A549 (cell line): ENCODE results near the gene MLLT3. TPM values are rescaled to one million over a fixed set of nuclear protein-coding genes. Genes with fewer than 3 reads are reported as not detected.

Experiments used
- ATAC-seq, 2 experiments: fragments of 200-7000 bp in 1 of 2; fragments of >200 bp in 1 of 2; cut with Nextera tagmentation in 1 of 2; cut with Tn5 transposase in 1 of 2; 3 replicates each; pipeline versions ENCODE4 v1.8.0 to v1.9.1; 2018 to 2020; ENCODE audit warnings: mild to moderate bottlenecking in 1 of 2, moderate library complexity in 1 of 2
- CTCF ChIA-PET: fragments of 300-600 bp; sonication (Branson Sonifier 250); formaldehyde crosslinking; extraction: SDS; loops from one replicate; lab custom pipeline; 2021; ENCODE audit warnings: antibody characterized with exemption, inconsistent platforms; lab: Yijun Ruan, JAX
- POLR2A ChIA-PET: fragments of 350-600 bp; formaldehyde crosslinking; extraction: SDS; loops from one replicate; lab custom pipeline; 2021; ENCODE audit warnings: antibody characterized with exemption, inconsistent platforms; lab: Yijun Ruan, JAX
- DNase-seq, 2 experiments: peaks; one replicate each; pipeline versions ENCODE4 v3.0.0 to v3.0.0-alpha.2; 2011 to 2016; ENCODE audit warnings: low read depth in 1 of 2, low spot score in 1 of 2
- FAIRE-seq: peaks from 2 replicates; lab custom pipeline; 2011; peaks lifted over from hg19 to GRCh38; lab: Jason Lieb, UNC
- H3K27ac ChIP-seq, 2 experiments: fragments of >200 bp; sonication (Bioruptor Twin); formaldehyde crosslinking; 3 replicates each; pipeline ENCODE4 v1.5.1; 2016 to 2017
- H3K4me1 ChIP-seq: fragments of >200 bp; sonication (Bioruptor Twin); formaldehyde crosslinking; 3 replicates; pipeline ENCODE4 v1.6.1; 2016
- H3K4me2 ChIP-seq: fragments of >200 bp; sonication (Bioruptor Twin); formaldehyde crosslinking; 3 replicates; pipeline ENCODE4 v1.6.1; 2016
- H3K4me3 ChIP-seq: fragments of >200 bp; sonication (Bioruptor Twin); formaldehyde crosslinking; 3 replicates; pipeline ENCODE4 v1.5.1; 2016
- H3K9me3 ChIP-seq: fragments of >200 bp; sonication (Bioruptor Twin); formaldehyde crosslinking; 3 replicates; pipeline ENCODE4 v1.6.1; 2016
- CEBPB ChIP-seq, 2 experiments: fragments of >200 bp in 1 of 2; sonication (Bioruptor Twin) in 1 of 2; formaldehyde crosslinking in 1 of 2; IDR thresholded peaks; 2 replicates each; pipeline ENCODE4 v1.6.1; 2012 to 2016
- EHF ChIP-seq: fragments of 250-450 bp; sonication (Bioruptor Pico); IDR thresholded peaks from 2 replicates; pipeline ENCODE4 v1.5.0; 2020; ENCODE audit warnings: mild to moderate bottlenecking
- EHMT2 ChIP-seq: fragments of 200-600 bp; sonication (generic); IDR thresholded peaks from 2 replicates; pipeline ENCODE4 v1.6.1; 2016; ENCODE audit warnings: antibody characterized with exemption, low read depth, mild to moderate bottlenecking, moderate library complexity
- EP300 ChIP-seq, 2 experiments: fragments of >200 bp; sonication (Bioruptor Twin); formaldehyde crosslinking; IDR thresholded peaks; 2 replicates in 1 of 2; 3 replicates in 1 of 2; pipeline ENCODE4 v1.6.1; 2016 to 2017
- FOSL2 ChIP-seq, 2 experiments: fragments of 450-650 bp in 1 of 2; fragments of >200 bp in 1 of 2; sonication (Bioruptor Twin) in 1 of 2; formaldehyde crosslinking; IDR thresholded peaks; 2 replicates each; pipeline versions ENCODE4 v1.5.0 to v1.6.1; 2016 to 2020; ENCODE audit warnings: mild to moderate bottlenecking in 1 of 2, moderate library complexity in 1 of 2
- FOXS1 ChIP-seq: fragments of 250-450 bp; sonication (Bioruptor Pico); IDR thresholded peaks from 2 replicates; pipeline ENCODE4 v1.5.0; 2020; ENCODE audit warnings: mild to moderate bottlenecking, moderate library complexity
- GATA3 ChIP-seq: IDR thresholded peaks from 2 replicates; pipeline ENCODE4 v1.6.1; 2012; ENCODE audit warnings: borderline replicate concordance
- HDAC2 ChIP-seq: fragments of 200-600 bp; sonication (generic); IDR thresholded peaks from 2 replicates; pipeline ENCODE4 v1.6.1; 2016
- JUNB ChIP-seq: fragments of >200 bp; sonication (Bioruptor Twin); formaldehyde crosslinking; IDR thresholded peaks from 2 replicates; pipeline ENCODE4 v1.6.1; 2016
- MAZ ChIP-seq: fragments of 150-350 bp; IDR thresholded peaks from 2 replicates; pipeline ENCODE4 v1.6.1; 2014; ENCODE audit warnings: antibody characterized with exemption, low read depth, low read length, borderline replicate concordance
- NPAS2 ChIP-seq: fragments of 250-450 bp; sonication (Bioruptor Pico); IDR thresholded peaks from 2 replicates; pipeline ENCODE4 v1.8.0; 2022; ENCODE audit warnings: mild to moderate bottlenecking, moderate library complexity, borderline replicate concordance
- NR3C1 ChIP-seq: fragments of >200 bp; sonication (Bioruptor Twin); formaldehyde crosslinking; IDR thresholded peaks from 3 replicates; pipeline ENCODE4 v1.6.1; 2017
- PHF8 ChIP-seq: fragments of 200-600 bp; sonication (generic); IDR thresholded peaks from 2 replicates; pipeline ENCODE4 v1.6.1; 2016; ENCODE audit warnings: low read depth, mild to moderate bottlenecking, antibody characterized with exemption, moderate library complexity, borderline replicate concordance
- TFCP2L1 ChIP-seq: fragments of 250-450 bp; sonication (Bioruptor Pico); IDR thresholded peaks from 2 replicates; pipeline ENCODE4 v1.5.0; 2021; ENCODE audit warnings: mild to moderate bottlenecking
- TP53 ChIP-seq: fragments of 250-450 bp; sonication (Bioruptor Pico); IDR thresholded peaks from 2 replicates; pipeline ENCODE4 v1.5.0; 2021; ENCODE audit warnings: mild to moderate bottlenecking, moderate library complexity
- USF2 ChIP-seq: fragments of 450-650 bp; IDR thresholded peaks from 2 replicates; pipeline ENCODE4 v1.6.1; 2014; ENCODE audit warnings: antibody characterized with exemption
- WGBS: methylation state at CpG from one replicate; pipeline ENCODE4 v1.1.6; 2017; ENCODE audit errors: missing lambda C conversion rate; 5-methylcytosine and 5-hydroxymethylcytosine counted together
- polyA plus RNA-seq, 4 experiments: library from polyadenylated mRNA; depleted of rRNA in 3 of 4; stranded (reverse); fragments of >200 nt; fragmentation: RNase III in 1 of 4; extraction: RNeasy Plus Mini Kit Qiagen cat#74134 plus additional on column Dnase treatment in 1 of 4; gene quantifications; 2 replicates in 3 of 4; 3 replicates in 1 of 4; pipeline ENCODE4 v1.2.3, GENCODE V29; 2011 to 2017
- TF ChIP-seq, protein P1 (sequence below): fragments of 200-600 bp; sonication (generic); IDR thresholded peaks from 2 replicates; pipeline ENCODE4 v1.6.1; 2016; ENCODE audit warnings: antibody characterized with exemption, mild to moderate bottlenecking, moderate library complexity
- TF ChIP-seq, protein P2 (sequence below): IDR thresholded peaks from 2 replicates; pipeline ENCODE4 v1.6.1; 2012
- TF ChIP-seq, protein P3 (sequence below): IDR thresholded peaks from 2 replicates; pipeline ENCODE4 v1.6.1; 2012; ENCODE audit warnings: low read depth, borderline replicate concordance
- TF ChIP-seq, protein P4 (sequence below): fragments of 250-450 bp; sonication (Bioruptor Pico); IDR thresholded peaks from 2 replicates; pipeline ENCODE4 v1.5.0; 2021; ENCODE audit warnings: mild to moderate bottlenecking, moderate library complexity, borderline replicate concordance

The MLLT3 gene
- polyA plus RNA-seq, 2 of the 4 experiments (the other 2 are of a cell fraction): 14.3 to 47.6 TPM

- TF ChIP-seq, protein P1, sequence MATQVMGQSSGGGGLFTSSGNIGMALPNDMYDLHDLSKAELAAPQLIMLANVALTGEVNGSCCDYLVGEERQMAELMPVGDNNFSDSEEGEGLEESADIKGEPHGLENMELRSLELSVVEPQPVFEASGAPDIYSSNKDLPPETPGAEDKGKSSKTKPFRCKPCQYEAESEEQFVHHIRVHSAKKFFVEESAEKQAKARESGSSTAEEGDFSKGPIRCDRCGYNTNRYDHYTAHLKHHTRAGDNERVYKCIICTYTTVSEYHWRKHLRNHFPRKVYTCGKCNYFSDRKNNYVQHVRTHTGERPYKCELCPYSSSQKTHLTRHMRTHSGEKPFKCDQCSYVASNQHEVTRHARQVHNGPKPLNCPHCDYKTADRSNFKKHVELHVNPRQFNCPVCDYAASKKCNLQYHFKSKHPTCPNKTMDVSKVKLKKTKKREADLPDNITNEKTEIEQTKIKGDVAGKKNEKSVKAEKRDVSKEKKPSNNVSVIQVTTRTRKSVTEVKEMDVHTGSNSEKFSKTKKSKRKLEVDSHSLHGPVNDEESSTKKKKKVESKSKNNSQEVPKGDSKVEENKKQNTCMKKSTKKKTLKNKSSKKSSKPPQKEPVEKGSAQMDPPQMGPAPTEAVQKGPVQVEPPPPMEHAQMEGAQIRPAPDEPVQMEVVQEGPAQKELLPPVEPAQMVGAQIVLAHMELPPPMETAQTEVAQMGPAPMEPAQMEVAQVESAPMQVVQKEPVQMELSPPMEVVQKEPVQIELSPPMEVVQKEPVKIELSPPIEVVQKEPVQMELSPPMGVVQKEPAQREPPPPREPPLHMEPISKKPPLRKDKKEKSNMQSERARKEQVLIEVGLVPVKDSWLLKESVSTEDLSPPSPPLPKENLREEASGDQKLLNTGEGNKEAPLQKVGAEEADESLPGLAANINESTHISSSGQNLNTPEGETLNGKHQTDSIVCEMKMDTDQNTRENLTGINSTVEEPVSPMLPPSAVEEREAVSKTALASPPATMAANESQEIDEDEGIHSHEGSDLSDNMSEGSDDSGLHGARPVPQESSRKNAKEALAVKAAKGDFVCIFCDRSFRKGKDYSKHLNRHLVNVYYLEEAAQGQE: no peak
These were observed 27.7 kb downstream of the MLLT3 start (continued) for GRCh38 chr9:20594608-20595007.

GRCh38 chr9:20593537-20593936 is 28.8 kb downstream of the MLLT3 start:
- ChIA-PET POLR2A (no interaction called here), CTCF (interaction anchor here (0.8 kb wide), 1 partner anchor 40 kb away, joined by 3 read pairs; no protein-coding TSS in a partner anchor)
- ATAC-seq: peak in 1 of 2 experiments; percentile 63; a peak in 2 of 6 replicates
- TF ChIP-seq, protein P2, sequence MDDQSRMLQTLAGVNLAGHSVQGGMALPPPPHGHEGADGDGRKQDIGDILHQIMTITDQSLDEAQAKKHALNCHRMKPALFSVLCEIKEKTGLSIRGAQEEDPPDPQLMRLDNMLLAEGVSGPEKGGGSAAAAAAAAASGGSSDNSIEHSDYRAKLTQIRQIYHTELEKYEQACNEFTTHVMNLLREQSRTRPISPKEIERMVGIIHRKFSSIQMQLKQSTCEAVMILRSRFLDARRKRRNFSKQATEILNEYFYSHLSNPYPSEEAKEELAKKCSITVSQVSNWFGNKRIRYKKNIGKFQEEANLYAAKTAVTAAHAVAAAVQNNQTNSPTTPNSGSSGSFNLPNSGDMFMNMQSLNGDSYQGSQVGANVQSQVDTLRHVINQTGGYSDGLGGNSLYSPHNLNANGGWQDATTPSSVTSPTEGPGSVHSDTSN: no peak
- TF ChIP-seq FOSL2 (IDR thresholded peaks at IDR 0.05) (no peak), FOSL2 (CRISPR knock-in tag; IDR thresholded peaks at IDR 0.05) (no peak), HDAC2 (no peak), NR3C1 (no peak), TFCP2L1 (CRISPR knock-in tag) (no peak), EHF (CRISPR knock-in tag) (no peak), USF2 (no peak), PHF8 (no peak), TP53 (CRISPR knock-in tag) (no peak), NPAS2 (CRISPR knock-in tag) (no peak), EP300 (IDR thresholded peaks at IDR 0.05) (no peak), JUNB (no peak), FOXS1 (CRISPR knock-in tag) (no peak), MAZ (no peak), CEBPB (IDR thresholded peaks at IDR 0.05) (no peak), GATA3 (no peak), EHMT2 (no peak)
- TF ChIP-seq, protein P3, sequence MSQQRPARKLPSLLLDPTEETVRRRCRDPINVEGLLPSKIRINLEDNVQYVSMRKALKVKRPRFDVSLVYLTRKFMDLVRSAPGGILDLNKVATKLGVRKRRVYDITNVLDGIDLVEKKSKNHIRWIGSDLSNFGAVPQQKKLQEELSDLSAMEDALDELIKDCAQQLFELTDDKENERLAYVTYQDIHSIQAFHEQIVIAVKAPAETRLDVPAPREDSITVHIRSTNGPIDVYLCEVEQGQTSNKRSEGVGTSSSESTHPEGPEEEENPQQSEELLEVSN: no peak
- TF ChIP-seq, protein P4, sequence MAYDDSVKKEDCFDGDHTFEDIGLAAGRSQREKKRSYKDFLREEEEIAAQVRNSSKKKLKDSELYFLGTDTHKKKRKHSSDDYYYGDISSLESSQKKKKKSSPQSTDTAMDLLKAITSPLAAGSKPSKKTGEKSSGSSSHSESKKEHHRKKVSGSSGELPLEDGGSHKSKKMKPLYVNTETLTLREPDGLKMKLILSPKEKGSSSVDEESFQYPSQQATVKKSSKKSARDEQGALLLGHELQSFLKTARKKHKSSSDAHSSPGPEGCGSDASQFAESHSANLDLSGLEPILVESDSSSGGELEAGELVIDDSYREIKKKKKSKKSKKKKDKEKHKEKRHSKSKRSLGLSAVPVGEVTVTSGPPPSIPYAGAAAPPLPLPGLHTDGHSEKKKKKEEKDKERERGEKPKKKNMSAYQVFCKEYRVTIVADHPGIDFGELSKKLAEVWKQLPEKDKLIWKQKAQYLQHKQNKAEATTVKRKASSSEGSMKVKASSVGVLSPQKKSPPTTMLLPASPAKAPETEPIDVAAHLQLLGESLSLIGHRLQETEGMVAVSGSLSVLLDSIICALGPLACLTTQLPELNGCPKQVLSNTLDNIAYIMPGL (CRISPR knock-in tag): no peak
- TF ChIP-seq, all 56 proteins: peak for 0
- DNase-seq (no peak), FAIRE-seq (no peak)
- WGBS: 18% methylated on average over 2 of the region's 2 CpGs
- H3K4me1 ChIP-seq: peaks cover 28% of the 10 kb centered on the region
- H3K4me3 ChIP-seq: no peak overlapping the region
- H3K27ac ChIP-seq: peak overlapping the region in 1 of 2 experiments; percentile 65; a peak in 2 of 6 replicates
- no peaks in the 10 kb centered on the region for H3K9me3 ChIP-seq
- peak overlapping the region; percentile 57 for H3K4me2 ChIP-seq
